HG03342 (cell line): Measurements from ENCODE around the gene MARK4.

ENCODE experiments used
- ATAC-seq: cut with Tn5 transposase; IDR thresholded peaks from one replicate; pipeline ENCODE4 v1.9.1; 2021; ENCODE audit warnings: mild to moderate bottlenecking, moderate library complexity; ENCODE audit not compliant: unreplicated experiment

MARK4 gene

GRCh38 chr19:45271098-45271734 is 20.1 kb downstream of the MARK4 start:
- ATAC-seq, result no peak

GRCh38 chr19:45271735-45272108 is 20.7 kb downstream of the MARK4 start:
- no peak for ATAC-seq

GRCh38 chr19:45273521-45273855 is 22.4 kb downstream of the MARK4 start:
- no peak for ATAC-seq

GRCh38 chr19:45275370-45275971 is 24.4 kb downstream of the MARK4 start:
- ATAC-seq, result no peak

- ATAC-seq, result no peak
Observed at GRCh38 chr19:45276284-45276687, 25.2 kb downstream of the MARK4 start.

GRCh38 chr19:45278087-45278486 is 27.0 kb downstream of the MARK4 start:
- no peak for ATAC-seq

- no peak for ATAC-seq
Observed at GRCh38 chr19:45279587-45280192, 28.6 kb downstream of the MARK4 start.

- no peak for ATAC-seq
Observed at GRCh38 chr19:45280471-45280961, 29.4 kb downstream of the MARK4 start.

GRCh38 chr19:45283443-45284033 is 32.5 kb downstream of the MARK4 start:
- ATAC-seq, result no peak

- ATAC-seq, result no peak
Observed at GRCh38 chr19:45290381-45290931, 39.4 kb downstream of the MARK4 start.

GRCh38 chr19:45291834-45292233 is 40.8 kb downstream of the MARK4 start:
- ATAC-seq, result no peak

GRCh38 chr19:45293682-45294081 is 42.6 kb downstream of the MARK4 start:
- ATAC-seq, result no peak

GRCh38 chr19:45294291-45295029 is 43.4 kb downstream of the MARK4 start:
- no peak for ATAC-seq

- no peak for ATAC-seq
Observed at GRCh38 chr19:45295873-45296272, 44.8 kb downstream of the MARK4 start.

- ATAC-seq, result no peak
Observed at GRCh38 chr19:45296355-45296754, 45.3 kb downstream of the MARK4 start.

- no peak for ATAC-seq
Observed at GRCh38 chr19:45297674-45298073, 46.6 kb downstream of the MARK4 start.

- ATAC-seq, result no peak
Observed at GRCh38 chr19:45298264-45298663, 47.2 kb downstream of the MARK4 start.

GRCh38 chr19:45299719-45300118 is 48.6 kb downstream of the MARK4 start:
- ATAC-seq, result no peak

GRCh38 chr19:45302416-45302815 is 51.3 kb downstream of the MARK4 start:
- ATAC-seq, result no peak

- no peak for ATAC-seq
Observed at GRCh38 chr19:45303269-45304060, 52.4 kb downstream of the MARK4 start.
